GM19043 (cell line): ENCODE measurements around the gene NLRC3.
A peak's percentile ranks its signal among the peaks of the same experiment; 100 is the strongest.

Experiments used
- ATAC-seq: cut with Tn5 transposase; IDR thresholded peaks from one replicate; pipeline ENCODE4 v1.9.1; 2021; ENCODE audit warnings: low read depth; ENCODE audit not compliant: unreplicated experiment

Gene NLRC3

DNA sequence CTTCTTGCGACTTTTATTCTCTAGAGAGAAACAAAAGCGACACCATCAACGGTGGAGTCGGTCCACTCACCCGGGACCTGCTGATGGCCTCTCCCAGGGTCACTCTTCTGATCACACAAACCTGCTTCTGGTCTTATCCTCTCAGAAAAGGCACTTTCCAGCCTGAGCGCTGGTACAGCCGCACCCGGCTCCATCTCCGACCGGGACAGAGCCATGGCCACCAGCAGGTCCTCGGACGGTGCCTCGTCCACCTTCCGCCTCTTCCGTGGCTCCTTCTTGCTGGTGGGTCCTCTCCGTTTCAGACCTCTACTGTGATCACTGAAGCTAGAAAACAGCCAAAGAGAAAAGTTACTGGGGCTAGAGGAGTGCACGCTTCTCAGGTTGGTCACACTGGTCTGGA, 20.5 kb upstream of the NLRC3 start:
- ATAC-seq: no peak

DNA sequence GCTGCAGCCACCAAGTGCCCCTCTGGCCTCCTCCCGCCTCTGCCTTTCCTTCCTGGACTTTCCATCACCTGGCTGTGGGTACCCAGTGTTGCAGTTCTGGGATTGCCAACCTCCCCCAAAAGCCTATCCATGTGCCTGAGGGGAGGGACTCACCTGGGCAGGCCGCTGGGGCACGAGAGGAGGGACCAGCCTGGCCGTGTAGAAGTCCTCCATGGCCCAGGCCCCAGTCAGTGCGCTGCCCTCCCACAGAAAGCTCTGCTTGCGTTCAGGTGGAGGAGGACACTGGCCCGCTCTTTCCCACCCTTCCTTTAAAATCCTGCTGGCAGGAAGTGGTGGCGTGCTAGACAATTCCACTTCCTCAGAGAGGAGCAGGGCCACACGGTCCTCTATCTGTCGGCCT, 20.0 kb upstream of the NLRC3 start:
- ATAC-seq: no peak

DNA sequence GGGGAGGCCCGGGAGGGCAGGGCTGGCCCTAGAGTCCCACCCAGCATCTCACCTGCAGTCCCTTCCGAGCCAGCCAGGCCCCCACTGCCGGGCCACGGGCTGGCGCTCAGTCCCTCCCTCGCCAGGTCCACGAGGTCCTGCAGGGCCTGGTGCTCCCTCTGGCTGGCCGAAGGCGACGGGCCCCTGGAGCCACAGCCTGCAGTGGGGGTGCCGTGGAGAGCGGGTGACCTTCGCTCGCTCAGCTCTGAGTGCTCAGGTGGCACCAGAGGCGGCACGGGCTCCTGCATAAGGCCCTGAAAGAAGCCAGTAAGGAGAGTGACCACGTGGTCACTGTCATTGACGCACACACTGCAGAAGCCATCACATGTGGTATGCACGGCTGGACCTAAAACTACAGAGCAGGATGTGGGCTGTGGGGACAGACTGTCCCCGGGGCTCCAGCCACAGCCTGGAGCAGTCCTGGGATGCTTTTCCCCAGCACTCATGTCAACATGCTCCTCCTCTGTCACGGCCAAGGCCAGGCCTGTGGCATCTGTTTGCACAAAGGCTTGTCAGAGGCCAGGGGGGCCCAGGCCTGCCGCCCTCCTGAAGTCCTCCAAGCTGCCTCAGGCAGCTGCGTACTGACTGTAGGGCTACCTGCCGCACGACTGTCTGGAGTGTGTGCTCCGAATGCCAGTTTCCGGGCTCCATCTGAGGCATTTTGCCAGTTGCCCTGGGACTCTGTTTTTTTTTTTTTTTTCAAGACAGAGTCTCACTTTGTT, 19.1 kb upstream of the NLRC3 start:
- no peak for ATAC-seq

DNA sequence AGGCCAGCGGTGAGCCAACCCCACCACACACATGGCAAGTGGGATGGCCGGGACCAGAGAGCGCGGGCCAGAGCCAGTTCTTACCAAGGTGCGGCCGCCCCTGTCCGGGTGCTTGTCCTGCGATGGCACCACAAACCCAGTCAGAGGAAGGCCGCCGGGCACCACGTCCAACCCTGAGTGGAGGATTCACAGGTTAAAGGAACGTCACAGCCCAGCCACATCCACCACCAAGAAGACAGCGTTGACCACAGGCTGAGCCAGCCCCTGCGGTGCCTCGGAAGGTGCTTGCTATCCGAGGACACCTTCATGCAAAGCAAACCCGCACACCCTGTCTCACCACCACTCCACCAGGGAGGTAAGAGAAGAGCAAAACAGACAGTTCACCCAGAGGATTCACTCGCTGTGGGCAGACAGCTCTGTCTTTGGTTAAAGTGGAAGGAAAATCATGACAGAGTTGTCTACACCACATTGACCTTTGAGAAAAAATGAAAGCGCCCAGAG, 18.4 kb upstream of the NLRC3 start:
- no peak for ATAC-seq

DNA sequence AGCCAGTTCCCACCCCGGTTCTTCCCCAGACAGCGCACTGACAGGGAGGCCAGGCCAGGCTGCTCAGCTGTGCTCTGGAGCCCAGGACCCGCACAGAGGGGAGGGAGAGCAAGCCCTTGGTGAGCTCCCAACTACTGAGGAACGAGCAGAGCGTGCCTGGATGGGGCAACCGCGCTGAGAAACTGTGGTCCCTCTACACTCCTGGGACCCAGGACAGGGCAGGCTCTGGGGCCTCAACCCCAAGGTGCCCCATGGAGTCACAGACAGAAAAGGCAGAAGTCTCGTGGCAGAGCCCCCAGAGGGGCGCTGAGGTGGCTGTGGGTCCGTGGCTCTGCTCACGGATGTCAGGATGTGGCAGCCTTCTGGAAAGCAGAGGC, 17.9 kb upstream of the NLRC3 start:
- ATAC-seq: no peak

DNA sequence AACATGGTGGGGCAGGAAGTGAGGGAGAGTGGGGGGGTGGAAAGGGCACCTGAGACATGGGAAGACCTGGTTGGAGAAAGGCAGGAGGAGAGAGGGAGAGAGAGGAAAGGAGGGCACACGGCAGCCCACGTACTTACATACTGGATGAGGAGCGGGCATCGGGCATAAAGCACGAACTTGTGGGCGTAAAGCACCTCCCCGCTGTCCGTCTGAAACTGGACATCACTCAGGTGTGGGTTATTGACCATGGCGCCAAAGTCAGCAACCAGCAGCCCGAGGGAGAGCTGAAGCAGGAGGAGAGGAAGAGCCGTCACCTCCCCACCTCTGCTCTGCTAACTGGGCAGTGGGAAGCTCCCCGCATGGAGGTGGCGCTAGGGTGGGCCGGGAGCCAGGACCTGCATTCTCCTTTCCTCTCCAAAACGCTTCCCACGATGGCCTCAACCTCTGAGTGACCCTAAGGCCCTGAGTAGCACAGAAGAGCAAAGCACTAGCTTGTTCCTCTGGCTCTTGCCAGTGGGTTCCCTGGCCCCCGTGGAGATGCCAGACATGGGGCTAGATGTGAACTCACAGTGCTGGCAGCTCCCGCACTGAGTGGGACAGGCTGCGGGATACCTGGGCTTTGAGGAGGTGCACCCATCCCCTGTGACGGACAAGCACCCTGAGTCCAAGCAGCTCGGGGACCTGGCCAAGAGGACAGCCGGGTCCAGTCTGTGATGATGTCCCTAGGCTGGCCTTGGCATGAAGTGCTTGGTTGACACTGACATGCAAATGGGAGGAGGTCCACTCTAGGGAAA, 17.3 kb upstream of the NLRC3 start:
- no peak for ATAC-seq

DNA sequence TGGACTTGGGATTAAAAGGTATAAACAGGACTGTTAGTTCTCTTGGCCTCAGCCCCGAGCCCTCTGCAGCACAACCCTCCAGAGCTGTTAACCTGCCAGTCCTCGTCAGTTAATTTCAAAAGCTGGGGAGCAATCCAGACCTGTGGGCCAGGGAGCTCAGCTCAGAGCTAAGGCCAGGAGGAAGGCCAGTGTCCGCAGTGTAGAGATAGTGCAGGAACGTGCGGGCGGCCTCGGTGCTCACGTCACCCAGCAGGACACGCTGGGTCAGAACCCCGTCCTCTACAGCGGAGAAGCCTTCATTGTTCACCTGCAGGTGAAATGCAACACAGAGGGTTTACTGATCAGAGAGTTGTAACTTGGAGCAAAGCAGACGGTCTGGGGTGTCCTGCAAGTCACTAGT, 15.4 kb upstream of the NLRC3 start:
- ATAC-seq: no peak

DNA sequence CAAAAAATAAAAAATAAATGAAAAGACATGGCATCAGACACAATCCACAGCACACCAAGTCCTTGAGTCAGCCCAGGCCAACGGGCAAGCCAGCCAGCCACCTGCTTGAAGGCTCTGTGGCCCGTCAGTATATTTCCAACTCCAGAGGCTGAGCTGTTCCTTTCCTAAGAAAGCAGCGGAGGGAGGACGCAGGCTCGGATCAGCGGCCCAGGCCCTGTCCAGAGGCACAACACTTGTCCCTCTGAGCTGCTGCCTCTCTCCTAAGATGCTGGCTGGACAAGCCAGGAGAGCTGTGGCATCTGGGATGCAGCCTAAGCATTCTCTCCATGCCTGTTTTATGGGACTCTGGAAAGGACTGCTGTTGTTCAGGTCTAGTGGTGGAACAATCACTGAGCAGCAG, 14.8 kb upstream of the NLRC3 start:
- no peak for ATAC-seq

DNA sequence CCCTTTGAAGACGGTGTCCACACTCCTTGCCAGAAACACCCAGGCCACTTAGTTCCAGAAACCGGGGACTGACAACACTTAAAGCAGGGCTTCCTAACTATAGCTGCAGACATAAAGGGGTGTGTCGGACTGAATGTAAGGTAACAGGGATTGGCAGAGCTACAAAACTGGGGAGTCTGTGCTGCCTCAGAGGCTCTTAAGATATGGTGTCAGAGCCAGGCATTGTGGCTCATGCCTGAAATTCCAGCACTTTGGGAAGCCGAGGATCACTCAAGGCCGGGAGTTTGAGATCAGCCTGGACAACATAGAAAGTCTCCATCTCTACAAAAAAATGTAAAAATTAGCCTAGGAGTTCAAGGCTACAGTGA, 14.2 kb upstream of the NLRC3 start:
- ATAC-seq: no peak

DNA sequence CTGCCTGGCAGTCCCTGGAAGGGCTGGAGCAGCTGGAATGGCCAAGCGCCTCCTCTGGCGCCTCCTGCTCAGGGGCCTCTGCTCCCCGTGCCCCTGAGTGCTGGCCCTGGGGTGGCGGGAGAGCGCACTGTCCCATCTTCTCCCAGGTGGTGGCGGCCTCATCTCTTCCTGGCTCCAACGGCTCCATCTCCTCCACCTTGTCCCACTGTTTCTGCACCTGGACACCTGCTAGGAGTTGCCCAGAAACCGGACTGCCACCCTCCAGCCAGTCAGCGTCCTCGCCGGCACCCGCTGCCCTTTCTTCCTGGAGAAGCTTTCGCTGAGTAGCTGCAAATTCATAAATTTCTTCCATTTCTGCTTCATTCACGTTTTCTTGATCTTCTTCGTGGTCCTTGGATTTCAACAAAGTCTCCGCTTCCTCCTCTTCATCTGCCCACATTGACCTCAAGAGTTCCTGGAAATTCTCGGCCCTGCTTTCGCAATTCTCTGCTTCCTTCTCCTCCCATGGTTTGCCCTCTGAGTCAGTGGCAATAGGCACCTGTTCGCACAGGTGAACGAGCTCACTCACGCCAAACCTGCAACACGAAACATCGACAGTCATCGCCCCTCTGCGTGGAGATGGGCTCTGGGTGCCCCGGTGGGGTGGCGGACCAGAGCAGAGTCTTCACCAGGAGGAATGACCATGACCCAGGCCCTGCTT, 13.7 kb upstream of the NLRC3 start:
- no peak for ATAC-seq

DNA sequence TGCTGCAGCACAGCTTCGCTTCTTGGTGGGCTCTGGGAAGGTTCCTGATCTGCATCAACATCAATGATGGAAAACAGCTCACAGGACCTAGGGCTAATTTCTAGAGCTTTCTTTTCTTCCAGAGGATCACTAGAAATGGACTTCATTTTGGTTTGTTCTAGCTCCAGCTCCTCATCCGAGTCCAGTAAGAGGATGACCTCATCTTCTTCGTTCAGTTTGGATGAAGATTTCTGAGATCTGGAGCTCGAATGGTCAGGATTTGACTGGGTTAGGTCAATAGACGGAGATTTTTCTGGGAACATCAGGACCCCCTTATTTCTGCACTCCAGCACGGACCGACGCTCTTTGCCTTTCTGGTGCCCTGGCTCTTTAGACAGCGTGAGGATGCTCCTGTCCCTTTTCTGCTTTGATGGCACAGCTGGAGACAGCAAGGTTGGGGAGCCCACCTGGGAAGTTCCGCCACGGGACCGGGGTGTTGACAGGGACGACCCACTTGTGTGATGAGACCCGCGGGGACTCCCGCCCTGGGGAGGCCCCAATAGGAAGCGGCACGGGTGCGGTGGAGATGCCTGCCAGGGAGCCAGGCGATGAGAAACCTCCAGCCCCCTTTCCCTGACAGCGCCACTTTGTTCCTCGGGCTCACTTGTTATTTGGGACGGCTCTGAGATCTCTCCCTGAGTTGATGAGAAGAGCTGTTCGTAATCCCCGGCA, 12.9 kb upstream of the NLRC3 start:
- no peak for ATAC-seq

DNA sequence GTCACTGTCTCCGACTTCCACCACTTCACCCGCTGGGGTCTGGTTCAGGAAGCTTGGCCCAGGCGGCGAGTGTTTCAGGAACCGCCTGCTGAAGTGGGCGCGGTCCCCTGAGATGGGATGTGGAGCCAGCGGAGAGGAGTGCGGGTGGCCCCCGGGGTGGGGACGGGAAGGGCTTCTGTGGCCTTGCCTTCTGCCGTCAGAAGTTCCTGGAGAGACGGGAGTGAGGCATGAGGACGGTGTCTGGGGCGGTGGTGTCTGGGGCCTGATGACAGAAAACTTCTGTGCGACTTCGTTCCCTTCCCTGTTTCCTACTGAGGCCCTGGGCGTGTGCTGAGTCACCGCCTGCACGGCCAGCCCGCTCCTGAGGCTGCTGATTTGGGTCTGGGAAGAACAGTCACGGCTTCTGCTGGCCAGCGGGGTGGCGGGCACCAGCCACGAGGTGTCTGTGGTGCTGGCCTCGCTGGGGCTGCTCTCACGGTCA, 12.3 kb upstream of the NLRC3 start:
- no peak for ATAC-seq

DNA sequence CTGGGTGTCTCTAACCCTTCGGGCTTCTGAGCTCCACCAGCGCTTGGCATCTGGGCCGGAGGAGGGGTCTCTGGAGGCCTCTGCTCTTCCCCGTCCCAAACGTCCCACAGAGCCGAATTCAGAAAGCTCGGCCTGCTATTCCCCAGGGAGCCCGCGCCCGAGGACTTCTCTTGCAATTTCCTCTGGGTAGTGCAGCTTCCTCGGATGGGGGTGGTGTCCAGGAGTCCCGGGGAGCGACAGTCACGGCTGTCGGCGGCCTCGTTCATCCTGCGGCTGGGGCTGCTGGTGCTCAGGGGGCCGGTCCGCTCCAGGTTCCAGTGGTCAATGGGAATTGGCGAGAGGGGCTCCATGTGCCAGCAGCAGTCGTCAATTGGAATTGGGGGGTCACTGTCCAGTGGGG, 11.8 kb upstream of the NLRC3 start:
- ATAC-seq: no peak

DNA sequence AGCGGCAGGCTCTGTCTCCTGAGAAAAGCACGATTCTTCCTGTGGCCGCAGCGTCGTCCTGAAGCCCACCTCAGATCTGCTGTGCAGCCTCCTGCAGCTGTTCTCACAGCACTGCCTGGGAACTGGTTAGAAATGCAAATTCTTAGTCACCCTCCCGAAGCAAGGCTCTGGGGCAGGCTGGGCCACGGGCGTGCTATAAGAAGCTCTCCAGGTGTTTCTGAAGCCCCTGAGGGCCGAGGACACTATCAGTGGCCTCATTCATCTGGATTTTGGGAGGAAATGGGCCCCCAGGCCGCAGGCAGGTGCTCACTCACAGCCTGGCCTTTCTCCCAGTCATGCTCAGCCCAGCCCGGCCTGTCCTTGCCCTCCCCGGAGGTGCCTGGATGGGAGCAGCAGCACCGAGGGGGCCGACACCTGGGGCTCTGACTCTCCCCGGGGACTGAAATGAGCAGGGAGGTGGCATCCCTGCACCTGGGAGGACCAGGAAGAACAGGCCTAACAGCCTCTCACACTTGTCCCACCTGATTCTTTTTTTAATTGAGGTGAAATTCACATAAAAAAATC, 10.4 kb upstream of the NLRC3 start:
- ATAC-seq: peak; percentile 53

DNA sequence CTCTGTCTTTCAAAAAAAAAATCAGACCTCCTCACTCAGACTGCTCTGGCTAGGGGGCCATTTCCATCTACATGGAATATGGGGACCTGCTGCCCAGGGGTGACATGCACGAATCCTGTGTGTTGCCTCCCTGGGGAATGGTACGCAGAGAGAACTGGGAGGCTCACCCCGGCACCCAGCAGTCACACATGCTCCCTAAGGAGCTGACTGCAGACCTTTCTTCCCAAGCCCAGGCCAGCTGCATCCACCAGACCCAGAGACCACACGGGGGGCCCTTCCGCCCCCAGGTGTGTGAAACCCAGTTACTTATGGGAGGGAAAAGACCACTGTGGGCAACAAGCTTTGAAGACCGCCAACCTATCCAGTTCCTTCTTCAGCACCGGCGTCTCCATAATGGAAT, 7.2 kb upstream of the NLRC3 start:
- no peak for ATAC-seq

DNA sequence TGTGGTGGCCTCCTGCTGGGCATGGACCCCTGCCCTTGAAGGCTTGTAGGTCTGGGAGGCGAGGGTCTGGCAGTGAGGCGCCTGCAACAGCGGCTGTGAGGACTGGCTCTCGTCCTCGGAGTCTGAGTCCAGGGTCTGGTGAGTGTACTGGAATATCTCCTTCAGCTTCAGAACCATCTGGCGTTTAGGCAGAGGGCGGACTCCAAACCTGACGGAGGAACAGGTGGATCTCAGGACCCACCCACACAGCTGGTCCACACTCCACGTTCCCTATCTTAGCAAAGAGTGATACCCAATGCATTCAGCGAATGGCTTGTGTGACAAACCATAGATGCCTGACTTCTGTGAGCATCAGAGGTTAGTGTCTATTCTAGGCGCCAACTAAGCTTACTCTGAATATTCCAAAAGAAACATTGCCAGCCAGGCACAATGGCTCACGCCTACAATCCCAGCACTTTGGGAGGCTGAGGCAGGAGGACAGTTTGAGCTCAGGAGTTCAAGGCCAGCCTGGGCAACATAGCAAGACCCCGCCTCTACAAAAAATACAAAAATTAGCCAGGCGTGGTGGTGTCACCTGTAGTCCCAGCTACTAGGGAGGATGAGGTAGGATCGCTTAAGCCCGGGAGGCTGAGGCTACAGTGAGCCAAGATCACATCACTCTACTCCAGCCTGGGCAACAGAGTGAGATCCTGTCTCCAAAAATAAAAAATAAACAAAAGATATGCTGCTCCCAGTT, 6.3 kb upstream of the NLRC3 start:
- no peak for ATAC-seq

DNA sequence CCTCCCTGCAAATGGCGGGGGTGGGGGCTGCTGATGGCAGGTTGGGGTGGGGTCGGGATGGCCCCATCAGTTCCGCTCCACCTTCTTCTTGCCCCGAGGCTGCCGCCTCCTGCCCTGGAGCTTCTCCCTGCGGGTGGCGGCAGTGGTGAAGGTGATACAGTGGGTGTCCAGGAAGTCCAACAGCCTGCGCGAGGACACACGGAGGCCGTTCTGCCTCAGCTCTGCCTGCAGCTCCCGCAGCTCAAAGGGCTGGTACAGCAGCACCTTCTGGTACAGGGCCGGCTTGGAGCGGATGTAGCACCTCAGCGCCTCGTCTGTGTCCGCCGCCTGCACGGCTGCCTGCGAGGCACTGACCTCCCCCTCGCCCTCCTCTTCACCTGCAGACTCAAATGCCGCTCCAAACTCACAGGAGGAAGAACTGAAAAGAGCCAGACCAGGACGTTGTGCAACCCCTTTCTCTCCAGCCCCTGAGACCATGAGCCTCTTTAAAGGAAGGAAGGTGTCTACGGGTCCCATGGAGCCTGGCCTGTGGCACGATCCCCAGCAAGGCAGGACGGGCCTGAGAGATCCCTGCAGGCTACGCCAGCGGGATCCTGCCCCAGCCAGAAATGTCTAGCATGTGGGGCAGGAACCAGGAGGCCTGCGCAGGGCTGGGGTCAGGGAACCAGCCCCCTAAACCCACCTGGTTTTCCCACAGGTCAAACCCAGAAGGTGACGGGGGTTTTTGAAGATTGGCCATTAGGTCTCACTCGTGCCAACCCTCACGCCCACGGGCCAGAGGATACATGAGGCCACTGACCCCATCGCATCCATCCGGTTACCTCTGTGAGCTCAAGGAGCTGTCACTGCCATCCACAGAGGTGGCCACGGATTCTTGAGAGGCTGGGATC, 5.3 kb upstream of the NLRC3 start:
- ATAC-seq: no peak

DNA sequence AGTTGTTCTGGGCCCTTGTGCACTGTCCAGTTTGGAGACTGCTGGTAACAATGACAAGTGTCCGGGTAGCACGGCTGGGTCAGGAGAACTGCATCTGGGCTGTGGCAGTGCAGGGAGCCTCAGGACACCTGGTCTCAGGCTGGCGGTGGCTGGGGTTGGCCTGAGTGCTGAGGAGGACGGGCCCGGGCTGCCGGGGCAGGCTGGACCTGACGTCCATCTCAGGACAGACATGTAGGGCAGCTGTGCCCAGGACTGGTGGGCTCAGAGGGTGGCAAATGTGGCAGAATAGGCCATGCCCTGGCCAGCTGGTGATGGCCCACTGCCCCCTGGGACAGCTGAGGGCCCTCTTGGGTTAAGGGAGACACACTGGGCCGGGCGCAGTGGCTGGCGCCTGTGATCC, 4.2 kb upstream of the NLRC3 start:
- ATAC-seq: no peak

DNA sequence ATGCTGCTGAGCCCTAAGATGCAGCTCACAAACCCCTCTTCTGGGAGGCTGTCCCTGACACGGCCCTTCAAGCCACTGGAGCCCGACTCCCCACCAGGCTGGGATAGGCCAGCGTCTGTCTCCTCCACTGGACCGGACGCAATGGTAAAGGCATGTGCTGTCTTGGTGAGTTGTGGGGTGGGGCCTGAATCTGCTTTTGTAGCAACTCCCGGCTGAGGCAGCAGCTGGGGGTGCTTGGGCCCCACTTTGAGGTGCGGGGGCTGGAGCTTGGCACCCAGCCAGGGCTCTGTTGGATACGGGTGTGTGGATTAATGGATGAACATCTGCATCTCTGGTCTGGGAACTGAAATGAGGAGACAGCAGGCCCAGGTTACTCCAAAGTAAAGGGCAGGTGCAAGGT, 3.5 kb upstream of the NLRC3 start:
- no peak for ATAC-seq
